HG03025 (cell line): ENCODE results near the gene DTYMK.
"Not testable (repeated sequence)": the region's sequence is repeated elsewhere in the genome, so short reads cannot be mapped to it uniquely, and the experiment has no call there.

ENCODE experiments used
- ATAC-seq: cut with Tn5 transposase; IDR thresholded peaks from one replicate; pipeline ENCODE4 v1.9.1; 2021; ENCODE audit warnings: mild to moderate bottlenecking, moderate library complexity; ENCODE audit not compliant: unreplicated experiment, low FRiP score

The DTYMK gene

DNA sequence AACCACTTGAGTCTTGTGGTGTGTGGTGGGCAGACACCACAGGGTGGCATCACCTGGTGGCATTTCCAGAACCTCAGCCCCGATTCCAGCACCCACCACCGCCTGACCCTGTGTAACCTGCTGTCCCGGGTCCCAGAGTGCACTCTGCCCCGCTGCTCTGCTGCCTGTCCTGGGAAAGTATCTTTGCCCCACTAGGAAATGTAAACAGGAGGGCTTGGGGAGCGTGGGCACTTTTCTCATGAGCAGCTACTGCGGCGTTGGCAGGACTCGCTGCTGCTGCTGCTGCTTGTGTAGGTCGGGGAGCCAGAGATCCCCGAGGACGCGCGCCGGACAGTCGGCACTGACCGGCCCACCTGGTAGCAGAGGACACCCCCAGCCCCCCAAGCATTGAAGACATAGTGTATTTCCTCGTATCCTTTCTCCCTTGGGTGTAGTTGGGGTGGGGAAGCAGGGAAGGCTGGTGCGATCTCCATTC is 13.4 kb downstream of the DTYMK start:
- no peak for ATAC-seq

DNA sequence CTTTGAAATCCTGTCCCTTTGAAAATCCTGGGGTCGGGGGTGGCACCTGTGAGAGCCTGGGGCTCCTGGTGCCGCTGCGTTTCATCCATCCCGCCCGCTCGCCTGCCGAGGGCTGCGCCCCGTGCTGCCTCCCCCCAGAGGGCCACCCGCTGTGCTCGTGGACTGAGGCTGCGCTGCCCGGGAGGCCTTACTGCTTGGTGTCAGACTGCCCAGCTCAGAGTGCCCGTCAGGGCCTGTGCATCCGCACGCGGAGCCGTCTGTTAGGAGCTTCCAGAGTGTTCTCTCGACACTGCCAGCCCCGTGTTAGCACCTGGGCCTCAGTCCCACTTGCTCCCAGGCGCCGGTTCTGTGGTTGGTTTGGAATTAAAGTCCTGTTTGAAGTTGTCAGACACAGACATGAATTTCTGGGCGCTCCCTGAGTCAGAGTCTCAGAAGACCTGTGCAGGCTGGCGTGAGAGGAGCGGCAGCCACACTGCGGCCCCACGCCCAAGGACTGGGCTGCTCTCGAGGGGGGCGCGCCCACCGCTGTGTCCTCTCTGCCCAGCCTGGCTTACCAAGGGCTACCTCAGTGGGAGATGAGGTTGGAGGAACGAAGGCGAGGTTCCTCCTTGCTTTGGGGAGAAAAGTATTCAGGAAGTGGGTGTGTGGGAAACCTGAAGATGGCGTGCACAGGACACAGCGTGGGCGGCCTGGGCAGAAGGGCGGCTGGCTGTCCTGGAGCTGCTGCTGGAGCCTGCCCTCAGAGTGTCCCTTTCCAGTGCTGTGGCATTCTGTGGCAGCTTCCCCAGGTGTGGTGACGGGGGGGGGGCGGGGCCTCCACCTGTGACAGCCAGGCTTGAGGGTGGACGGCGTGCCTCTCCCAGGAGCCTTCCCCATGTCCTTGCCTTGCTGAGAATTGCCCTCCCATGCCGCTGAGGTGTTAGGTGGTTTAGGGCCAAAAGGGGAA is 14.1 kb downstream of the DTYMK start:
- ATAC-seq: no peak

DNA sequence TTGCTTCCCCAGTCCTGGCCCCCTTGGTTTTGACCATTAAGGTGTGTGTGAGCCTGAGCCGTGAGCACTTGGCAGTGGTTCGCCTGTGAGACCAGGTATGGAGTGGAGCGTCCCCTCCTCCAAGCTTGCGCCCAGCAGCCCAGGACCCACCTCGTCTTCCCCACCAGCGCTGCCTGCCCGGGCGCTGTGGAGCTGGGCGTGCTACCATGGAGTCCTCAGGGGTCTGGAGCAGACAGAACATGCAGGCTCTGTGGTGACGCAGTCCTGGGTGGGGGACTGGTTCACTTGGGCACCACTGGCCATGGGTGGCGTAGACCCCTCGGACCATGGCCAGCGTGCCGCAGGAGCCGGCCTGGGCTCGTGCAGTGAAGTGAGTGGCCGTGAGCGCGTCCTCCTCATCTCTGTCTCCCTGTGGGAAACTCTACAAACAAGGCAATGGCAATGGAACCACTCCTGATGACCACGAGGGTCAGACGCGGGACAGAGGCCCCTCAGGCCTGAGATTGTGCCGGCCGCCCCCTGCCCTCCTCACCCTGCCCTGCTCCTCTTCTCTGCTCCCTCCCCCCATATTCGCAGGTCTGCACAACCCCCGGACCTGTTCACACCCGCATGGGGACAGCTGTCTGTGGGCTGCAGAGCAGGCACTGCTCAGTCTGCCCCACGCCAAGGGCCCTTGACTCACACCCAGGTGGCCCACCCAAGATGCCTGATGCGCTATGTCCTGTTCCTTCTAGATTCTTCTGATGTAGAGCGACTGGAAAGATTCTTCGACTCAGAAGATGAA is 15.0 kb downstream of the DTYMK start:
- ATAC-seq: no peak

DNA sequence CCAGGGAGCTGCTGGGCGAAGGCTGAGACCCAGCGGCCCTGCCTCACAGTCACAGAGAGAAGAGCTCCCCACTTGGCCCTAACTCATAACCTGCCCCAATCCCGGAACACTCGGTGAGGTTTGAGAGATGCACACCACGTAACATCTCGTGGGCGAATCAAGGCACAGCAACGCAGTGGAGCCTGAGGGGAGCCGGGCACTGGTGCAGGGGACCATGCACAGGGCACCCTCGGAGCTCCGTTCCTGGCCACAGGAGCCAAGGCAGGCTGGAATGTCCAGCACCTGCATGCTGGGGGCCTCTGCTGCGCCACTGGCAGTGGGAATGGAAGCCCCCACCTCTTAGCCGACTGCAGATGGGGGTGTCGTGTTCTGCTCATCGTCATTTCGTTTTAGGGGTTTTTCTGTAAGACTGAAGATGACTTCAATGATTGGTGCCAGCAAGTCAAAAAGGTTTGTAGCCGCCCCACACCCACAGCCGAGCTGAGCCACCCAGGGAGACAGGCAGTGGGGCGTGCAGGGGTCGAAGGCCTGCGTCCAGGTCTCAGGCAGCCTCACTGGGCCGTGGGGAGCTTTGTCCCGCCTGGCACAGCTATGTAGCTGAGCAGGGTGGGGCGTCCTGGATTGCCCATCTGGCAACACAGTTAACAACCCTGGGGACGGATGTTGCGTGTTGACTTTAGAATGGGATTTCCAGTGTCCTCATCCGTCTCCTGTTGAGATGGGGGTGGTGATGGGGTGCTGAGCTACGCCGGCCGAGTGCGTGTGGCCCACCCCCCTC is 16.1 kb downstream of the DTYMK start:
- no peak for ATAC-seq

DNA sequence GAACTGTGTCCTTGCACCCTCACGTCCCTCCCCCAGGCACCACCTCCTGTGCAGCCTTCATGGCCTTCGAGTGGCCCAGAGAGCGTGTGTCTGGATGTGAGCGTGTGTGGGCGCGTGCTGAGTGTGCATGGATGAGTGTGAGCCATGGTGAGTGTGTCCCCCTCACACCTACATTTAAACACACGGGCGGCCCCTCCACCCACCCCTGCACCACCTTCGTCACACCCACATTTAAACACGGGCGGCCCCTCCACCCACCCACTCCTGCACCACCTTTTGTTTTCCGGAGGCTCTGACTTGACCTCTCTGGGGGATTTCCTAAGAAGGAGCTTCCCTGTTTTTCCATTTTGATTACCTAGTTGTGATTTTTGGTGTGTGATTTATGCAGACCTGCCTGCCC is 17.8 kb downstream of the DTYMK start:
- no peak for ATAC-seq

DNA sequence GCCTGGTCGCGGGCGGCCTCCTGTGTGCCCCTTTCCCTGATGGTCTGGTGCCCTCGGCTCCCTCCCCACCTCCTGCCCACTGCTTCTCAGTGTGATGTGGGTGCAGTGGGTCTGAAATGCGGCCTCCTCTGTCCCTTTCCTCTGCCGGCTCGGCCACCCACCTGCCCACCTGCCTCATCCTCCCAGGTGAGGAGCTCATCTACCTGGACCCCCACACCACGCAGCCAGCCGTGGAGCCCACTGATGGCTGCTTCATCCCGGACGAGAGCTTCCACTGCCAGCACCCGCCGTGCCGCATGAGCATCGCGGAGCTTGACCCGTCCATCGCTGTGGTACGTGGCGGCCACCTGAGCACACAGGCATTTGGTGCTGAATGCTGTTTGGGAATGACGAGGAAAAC is 18.3 kb downstream of the DTYMK start:
- no peak for ATAC-seq

DNA sequence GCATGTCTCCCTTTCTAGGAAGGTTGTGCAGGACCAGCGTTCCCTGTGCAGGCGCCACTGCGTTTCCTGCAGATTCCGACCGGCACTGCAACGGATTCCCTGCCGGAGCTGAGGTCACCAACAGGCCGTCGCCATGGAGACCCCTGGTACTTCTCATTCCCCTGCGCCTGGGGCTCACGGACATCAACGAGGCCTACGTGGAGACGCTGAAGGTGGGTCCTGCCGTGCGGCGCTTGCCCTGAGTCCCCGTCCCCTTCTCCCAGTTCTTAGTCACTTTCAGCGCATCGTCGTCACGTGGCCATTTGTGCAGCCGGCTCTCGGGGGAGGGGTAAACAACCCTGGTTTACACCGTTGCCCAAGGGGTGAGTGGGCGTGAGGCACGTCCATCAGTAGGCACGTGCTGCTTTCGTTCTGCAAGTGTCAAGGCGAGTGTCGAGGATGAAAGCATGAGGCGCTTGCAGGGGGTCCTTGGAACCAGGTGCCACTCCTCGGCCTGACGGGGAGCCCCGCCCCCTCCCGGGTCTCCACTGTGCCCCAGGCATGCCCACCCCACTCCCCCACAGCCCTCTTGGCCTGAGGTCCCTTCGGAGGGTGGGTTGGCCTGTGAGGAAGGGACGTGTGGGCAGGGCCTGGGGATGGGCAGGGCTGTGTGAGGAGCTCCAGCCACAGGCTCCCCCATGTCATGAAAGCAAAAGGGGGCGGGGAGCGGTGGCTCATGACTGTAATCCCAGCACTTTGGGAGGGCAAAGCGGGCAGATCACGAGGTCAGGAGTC is 19.8 kb downstream of the DTYMK start:
- no peak for ATAC-seq

DNA sequence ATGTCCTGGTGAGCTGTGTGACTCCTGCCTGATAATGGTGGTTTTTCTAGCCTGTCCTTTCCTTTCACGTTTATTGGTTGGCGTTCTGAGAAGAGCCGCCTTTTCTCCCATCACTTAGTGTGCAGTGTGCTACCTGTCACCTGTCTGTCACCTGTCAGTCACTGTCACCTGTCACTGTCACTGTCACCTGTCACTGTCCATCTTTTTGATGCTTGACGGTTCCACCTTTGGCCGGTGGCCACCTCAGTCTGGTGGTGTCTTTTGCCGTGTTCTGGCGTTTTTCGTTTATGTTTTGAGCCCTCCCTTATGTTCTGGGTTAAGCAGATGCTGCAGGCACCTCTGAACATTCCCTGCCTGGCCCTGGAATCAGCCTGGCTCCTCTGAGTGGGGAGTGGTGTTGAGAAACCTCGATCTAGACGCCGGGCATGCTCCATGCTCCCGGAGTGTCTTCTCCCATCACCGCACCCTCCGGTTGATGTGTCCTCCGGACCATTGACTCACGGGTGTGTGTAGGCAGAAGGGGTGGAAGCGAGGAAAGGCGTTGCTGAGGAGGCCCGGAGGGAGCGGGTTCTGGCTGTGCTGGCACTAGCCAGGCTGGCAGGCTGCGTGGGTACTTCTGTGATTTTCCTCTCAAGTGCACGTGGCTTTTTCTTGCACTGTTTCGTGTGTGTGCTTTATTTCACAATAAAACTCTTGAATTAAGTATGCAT is 20.7 kb downstream of the DTYMK start:
- no peak for ATAC-seq

DNA sequence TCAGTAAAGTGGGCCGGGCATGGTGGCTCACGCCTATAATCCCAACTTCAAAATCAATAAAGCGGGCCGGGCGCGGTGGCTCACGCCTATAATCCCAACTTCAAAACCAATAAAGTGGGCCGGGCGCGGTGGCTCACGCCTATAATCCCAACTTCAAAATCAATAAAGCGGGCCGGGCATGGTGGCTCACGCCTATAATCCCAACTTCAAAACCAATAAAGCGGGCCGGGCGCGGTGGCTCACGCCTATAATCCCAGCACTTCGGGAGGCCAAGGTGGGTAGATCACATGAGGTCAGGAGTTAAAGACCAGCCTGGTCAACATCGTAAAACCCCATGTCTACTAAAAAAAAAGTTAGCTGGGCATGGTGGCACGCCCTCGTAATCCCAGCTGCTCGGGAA is 23.9 kb downstream of the DTYMK start:
- not testable (repeated sequence) for ATAC-seq

DNA sequence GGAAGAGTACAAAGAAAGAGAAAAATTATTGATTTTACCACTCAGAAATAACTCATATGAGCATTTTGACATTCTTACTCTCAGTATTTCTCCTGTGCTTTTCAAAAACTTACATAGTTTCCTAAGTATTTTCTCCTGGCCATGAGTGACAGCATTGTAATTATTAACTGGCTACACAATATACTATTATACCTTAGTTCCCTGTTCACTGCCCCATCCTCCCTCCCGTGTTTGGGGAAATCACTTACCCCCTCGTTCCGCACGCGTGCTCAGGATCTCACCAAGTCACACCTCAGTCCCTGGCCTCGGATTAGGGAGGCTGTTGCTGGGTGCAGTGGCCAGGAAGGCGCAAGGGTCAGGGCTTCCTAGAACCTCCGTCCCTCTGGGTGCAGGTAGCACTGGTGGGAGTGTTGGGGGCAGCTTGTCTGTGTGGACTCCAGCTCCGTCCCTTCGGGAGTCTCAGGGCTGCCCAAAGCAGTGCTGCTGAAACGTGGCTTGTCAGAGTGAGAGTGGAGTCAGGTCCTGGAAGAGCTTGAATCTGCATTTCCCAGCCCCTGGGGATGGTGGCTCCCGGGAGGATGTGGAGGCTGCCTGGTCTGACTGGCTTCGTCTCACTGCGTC is 25.9 kb downstream of the DTYMK start:
- no peak for ATAC-seq

DNA sequence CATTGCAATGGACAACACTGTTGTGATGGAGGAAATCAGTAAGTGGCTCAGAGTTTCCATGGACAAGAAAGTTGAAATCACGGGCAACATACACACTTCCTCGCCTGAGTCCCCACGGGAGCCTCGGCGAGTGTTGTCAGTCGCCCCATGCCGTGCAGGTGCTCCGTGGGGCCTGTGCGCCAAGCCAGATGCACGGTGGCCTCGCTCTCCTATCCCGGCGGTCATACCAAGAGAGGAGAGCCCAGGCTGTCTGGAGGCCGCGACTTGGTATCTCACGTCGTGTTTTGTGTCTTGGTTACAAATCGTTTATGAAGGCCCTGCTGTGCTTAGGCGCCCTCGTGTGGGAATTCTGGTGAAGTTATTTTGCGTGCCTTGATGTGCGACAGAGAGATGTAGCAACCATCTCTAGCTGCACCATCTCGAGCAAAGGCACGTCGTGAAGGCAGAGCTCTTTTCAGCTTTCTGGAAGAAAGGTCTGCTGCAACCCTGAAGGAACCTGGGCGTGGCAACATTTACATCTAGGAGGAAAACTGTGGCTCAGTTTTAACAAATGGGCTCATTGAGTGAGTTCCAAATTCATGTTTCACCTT is 27.4 kb downstream of the DTYMK start:
- ATAC-seq: no peak

DNA sequence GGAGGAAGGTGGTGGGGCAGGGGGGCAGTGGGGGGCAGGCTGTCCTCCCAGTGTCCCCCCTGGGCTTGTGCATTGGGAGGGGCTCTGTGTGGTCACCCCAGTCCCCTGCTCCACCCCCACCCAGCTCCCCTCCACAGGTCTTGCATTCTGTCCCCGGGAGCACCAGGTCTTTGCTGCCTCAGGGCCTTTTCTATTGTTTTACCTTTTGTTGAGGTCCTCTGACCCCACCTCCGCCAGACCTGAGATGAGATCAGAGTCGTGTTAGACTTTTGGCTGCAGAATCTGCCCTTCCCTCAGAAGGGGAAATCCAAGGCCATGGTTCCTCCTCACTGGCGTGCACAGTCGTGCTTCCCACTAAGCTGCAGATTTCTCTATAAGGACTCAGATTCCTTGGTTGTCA is 28.3 kb downstream of the DTYMK start:
- no peak for ATAC-seq

DNA sequence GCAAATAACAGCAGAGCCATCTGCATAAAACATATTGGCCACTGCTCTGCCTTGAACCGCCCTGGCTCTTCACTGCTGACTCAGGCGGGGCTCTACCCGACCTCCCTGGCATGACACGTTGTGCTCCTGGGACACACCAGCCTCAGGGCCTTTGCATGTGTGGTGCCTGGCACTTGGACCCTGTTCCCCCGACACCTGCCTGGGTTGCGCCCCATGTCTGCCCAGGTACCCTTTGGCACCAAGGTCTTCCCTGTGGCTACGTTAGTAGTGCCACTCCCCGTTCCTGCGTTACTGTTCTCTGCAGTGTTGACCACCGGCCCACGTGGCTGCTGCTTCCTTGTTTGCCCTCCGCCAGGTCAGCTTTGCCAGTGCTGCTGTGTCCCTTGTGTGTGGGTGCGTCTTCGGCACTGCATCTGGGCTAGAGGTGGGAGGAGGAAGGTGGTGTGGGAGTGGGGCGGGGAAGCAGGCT is 28.8 kb downstream of the DTYMK start:
- ATAC-seq: no peak

DNA sequence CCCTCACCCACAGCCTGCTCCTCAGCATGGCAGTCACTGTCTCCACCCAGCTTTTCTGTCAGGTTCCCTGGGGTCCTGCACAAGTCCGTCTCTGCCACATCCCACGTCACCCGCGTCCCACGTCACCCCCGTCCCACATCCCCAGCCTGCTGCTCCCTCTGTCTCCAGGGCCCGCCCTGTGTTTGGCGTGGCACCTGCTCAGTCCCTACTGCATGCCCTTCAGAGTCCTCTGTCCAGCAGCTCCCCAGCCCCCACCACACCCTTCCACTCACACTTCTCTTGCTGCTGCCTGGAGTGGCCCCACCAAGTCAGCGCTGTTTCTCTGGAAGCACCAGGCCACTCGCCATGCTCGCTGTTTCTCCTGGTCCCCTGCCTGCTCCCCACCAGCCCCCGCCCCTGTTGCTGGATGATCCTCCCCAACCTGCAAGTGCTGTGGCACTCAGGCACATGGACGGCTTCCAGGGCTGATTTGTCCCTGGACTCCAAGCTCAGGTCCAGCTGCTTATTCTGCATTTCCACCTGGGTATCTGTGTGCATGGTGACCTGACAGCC is 30.3 kb downstream of the DTYMK start:
- no peak for ATAC-seq

DNA sequence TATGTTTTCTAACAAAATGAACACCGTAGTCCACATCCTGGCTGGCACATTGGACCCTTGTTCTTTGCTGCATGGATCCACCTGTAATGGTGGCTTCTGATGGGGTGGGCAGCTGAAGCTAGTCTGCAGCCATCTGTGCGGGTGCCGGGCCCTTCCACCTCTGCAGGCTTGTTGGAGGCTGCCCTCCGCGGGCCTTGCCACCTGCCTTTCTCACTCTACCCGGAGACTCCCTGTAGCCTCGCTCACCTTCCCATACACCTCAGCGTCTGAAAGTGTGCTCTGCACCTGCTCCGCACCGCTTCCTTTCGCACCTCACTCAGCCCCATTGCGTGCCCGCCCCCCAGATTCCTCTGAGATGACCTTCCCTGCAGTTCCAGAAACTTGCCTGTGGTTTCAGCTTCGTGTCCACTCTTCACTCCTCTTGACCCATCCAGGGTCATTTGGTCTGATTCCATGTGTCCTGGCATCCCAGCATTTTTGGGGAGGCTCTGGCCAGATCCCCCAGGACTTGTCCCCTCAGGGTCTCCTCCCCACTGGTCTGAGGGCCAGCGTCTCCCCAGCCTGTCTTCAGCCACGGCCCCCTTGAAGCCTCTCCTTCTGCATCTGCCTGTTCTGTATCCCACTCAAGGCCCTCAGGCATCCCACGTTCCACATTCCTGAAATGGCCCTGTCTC is 31.0 kb downstream of the DTYMK start:
- ATAC-seq: no peak

DNA sequence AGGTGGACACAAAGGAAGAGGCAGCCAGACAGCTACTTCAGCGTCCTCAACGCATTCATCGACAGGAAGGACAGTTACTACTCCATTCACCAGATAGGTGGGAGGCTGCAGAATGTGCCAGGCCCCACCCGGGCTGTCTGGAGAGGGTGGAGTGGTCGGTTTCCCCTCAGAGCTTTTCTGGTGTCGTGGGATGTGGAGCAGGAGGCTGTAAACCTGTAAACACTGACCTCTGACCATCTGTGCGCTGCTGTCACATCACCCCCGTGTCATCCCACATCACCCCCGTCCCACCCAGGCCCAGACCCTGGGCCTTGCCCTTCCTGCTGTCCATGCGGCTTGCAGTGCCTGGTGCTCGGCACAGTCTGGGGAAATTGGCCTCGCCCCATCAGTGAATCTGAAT is 32.1 kb downstream of the DTYMK start:
- ATAC-seq: no peak

DNA sequence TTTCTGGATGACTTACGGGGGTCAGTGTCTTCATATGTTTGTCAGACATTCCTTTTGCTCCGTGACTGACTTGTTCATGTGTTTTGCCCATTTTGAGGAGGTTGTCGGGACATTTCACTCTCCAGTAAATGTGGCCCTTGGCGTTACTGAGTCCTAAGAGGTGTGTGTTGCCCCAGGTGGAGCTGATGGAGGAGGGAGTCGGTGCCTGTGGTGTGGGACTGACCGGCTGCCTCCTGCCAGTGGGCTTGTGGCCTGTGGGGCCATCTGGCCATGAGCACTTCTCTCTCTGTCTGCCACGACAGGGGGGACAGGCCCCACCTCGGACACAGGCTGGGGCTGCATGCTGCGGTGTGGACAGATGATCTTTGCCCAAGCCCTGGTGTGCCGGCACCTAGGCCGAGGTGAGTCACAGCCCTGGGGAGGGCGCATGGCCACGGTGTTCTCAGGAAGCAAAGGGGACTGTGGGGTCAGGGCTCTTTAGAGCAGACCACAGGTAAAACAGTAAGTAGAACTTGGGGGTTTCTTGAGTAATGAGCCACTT is 33.3 kb downstream of the DTYMK start:
- ATAC-seq: no peak
